H9 (cell line): Measurements from ENCODE around the gene ZC3H8. TPM values are rescaled to one million over a fixed set of nuclear protein-coding genes. Genes with fewer than 3 reads are reported as not detected.

Source experiments
- DNase-seq: peaks from one replicate; pipeline ENCODE4 v3.0.0-alpha.2; 2017
- H2AFZ ChIP-seq: one replicate; pipeline ENCODE4 v1.6.1; 2013; ENCODE audit warnings: mild to moderate bottlenecking, low read length, control low read depth, moderate library complexity
- H2AK5ac ChIP-seq: 2 replicates; pipeline ENCODE4 v1.6.1; 2013; ENCODE audit warnings: low read length, control low read depth, mixed read lengths; ENCODE audit not compliant: insufficient read length
- H2BK120ac ChIP-seq: one replicate; pipeline ENCODE4 v1.6.1; 2013; ENCODE audit warnings: low read depth, mild to moderate bottlenecking, low read length, control low read depth, inconsistent platforms; ENCODE audit not compliant: poor library complexity, severe bottlenecking
- H2BK12ac ChIP-seq: 2 replicates; pipeline ENCODE4 v1.6.1; 2013; ENCODE audit warnings: low read length, control low read depth, mixed read lengths, low read depth; ENCODE audit not compliant: insufficient read length
- H2BK15ac ChIP-seq: 2 replicates; pipeline ENCODE4 v1.6.1; 2013; ENCODE audit warnings: low read depth, low read length, control low read depth
- H2BK20ac ChIP-seq: one replicate; pipeline ENCODE4 v1.6.1; 2013; ENCODE audit warnings: low read depth, mild to moderate bottlenecking, low read length, control low read depth, inconsistent platforms; ENCODE audit not compliant: poor library complexity, severe bottlenecking
- H2BK5ac ChIP-seq: 2 replicates; pipeline ENCODE4 v1.6.1; 2013; ENCODE audit warnings: low read length, control low read depth, mixed read lengths; ENCODE audit not compliant: insufficient read length
- H3K14ac ChIP-seq: 2 replicates; pipeline ENCODE4 v1.6.1; 2013; ENCODE audit warnings: low read length, control low read depth; ENCODE audit not compliant: insufficient read depth
- H3K18ac ChIP-seq: 2 replicates; pipeline ENCODE4 v1.6.1; 2013; ENCODE audit warnings: low read depth, mild to moderate bottlenecking, mixed read lengths, low read length, control low read depth; ENCODE audit not compliant: insufficient read length
- H3K23ac ChIP-seq: 2 replicates; pipeline ENCODE4 v1.6.1; 2013; ENCODE audit warnings: low read length, control low read depth, mixed read lengths, low read depth; ENCODE audit not compliant: insufficient read length
- H3K23me2 ChIP-seq: 2 replicates; pipeline ENCODE4 v1.6.1; 2013; ENCODE audit warnings: low read depth, mild to moderate bottlenecking, mixed read lengths, low read length, control low read depth; ENCODE audit not compliant: insufficient read length, poor library complexity, severe bottlenecking
- H3K27ac ChIP-seq: 2 replicates; pipeline ENCODE4 v1.5.1; 2013; ENCODE audit warnings: low read length, control low read depth, mixed read lengths, low read depth; ENCODE audit not compliant: insufficient read length
- H3K27me3 ChIP-seq: 2 replicates; pipeline ENCODE4 v1.6.1; 2013; ENCODE audit warnings: low read length, control low read depth, inconsistent platforms; ENCODE audit not compliant: insufficient read depth
- H3K4ac ChIP-seq: 2 replicates; pipeline ENCODE4 v1.6.1; 2013; ENCODE audit warnings: low read depth, mild to moderate bottlenecking, control low read depth, inconsistent platforms, low read length, moderate library complexity
- H3K4me1 ChIP-seq: 2 replicates; pipeline ENCODE4 v1.6.1; 2013; ENCODE audit warnings: low read length, control low read depth, inconsistent platforms; ENCODE audit not compliant: insufficient read depth
- H3K4me2 ChIP-seq: 2 replicates; pipeline ENCODE4 v1.6.1; 2013; ENCODE audit warnings: low read length, control low read depth, mixed read lengths; ENCODE audit not compliant: insufficient read length, insufficient read depth
- H3K56ac ChIP-seq: 2 replicates; pipeline ENCODE4 v1.6.1; 2013; ENCODE audit warnings: low read depth, mild to moderate bottlenecking, mixed read lengths, low read length, control low read depth; ENCODE audit not compliant: insufficient read length
- H3K79me1 ChIP-seq: 2 replicates; pipeline ENCODE4 v1.6.1; 2013; ENCODE audit warnings: low read depth, mild to moderate bottlenecking, moderate library complexity, low read length, control low read depth, inconsistent platforms; ENCODE audit not compliant: insufficient read depth, poor library complexity, severe bottlenecking
- H3K79me2 ChIP-seq: 2 replicates; pipeline ENCODE4 v1.6.1; 2013; ENCODE audit warnings: low read length, control low read depth, inconsistent platforms; ENCODE audit not compliant: insufficient read depth
- H3K9ac ChIP-seq: 2 replicates; pipeline ENCODE4 v1.6.1; 2013; ENCODE audit warnings: low read length, control low read depth, mixed read lengths; ENCODE audit not compliant: insufficient read length; ENCODE audit errors: extremely low read depth
- H3K9me3 ChIP-seq: one replicate; pipeline ENCODE4 v1.6.1; 2013; ENCODE audit warnings: low read depth, low read length, inconsistent platforms; ENCODE audit not compliant: control insufficient read depth
- H3T11ph ChIP-seq: one replicate; pipeline ENCODE4 v1.6.1; 2013; ENCODE audit warnings: mild to moderate bottlenecking, low read length, control low read depth, inconsistent platforms
- H4K20me1 ChIP-seq: one replicate; pipeline ENCODE4 v1.6.1; 2013; ENCODE audit not compliant: control insufficient read depth, insufficient read length, insufficient read depth
- H4K5ac ChIP-seq: 2 replicates; pipeline ENCODE4 v1.6.1; 2013; ENCODE audit warnings: low read depth, mild to moderate bottlenecking, mixed read lengths, low read length, control low read depth; ENCODE audit not compliant: insufficient read length
- H4K8ac ChIP-seq: replicated peaks from 2 replicates; pipeline ENCODE4 v1.6.1; 2013; ENCODE audit warnings: low read length, control low read depth, mixed read lengths, low read depth; ENCODE audit not compliant: insufficient read length
- H4K91ac ChIP-seq: 2 replicates; pipeline ENCODE4 v1.6.1; 2013; ENCODE audit warnings: low read depth, mild to moderate bottlenecking, moderate library complexity, mixed read lengths, low read length, control low read depth; ENCODE audit not compliant: insufficient read length
- H3K27ac Mint-ChIP-seq, 3 experiments: 2 replicates in 2 of 3; 3 replicates in 1 of 3; pipeline ENCODE4 v1.8.0; 2020 to 2021; ENCODE audit warnings: mixed read lengths in 3 of 3, mild to moderate bottlenecking in 1 of 3, moderate library complexity in 1 of 3
- H3K27me3 Mint-ChIP-seq: 2 replicates; pipeline ENCODE4 v1.8.0; 2021; ENCODE audit warnings: low read depth, mild to moderate bottlenecking, moderate library complexity, mixed read lengths
- H3K36me3 Mint-ChIP-seq, 3 experiments: 2 replicates in 2 of 3; 3 replicates in 1 of 3; pipeline ENCODE4 v1.8.0; 2020 to 2021; ENCODE audit warnings: low read depth in 3 of 3, mixed read lengths in 3 of 3; ENCODE audit not compliant: insufficient read depth in 1 of 3
- H3K4me1 Mint-ChIP-seq, 2 experiments: 2 replicates each; pipeline ENCODE4 v1.8.0; 2020; ENCODE audit warnings: mixed read lengths in 2 of 2
- H3K4me3 Mint-ChIP-seq, 2 experiments: 2 replicates in 1 of 2; 3 replicates in 1 of 2; pipeline ENCODE4 v1.8.0; 2020 to 2021; ENCODE audit warnings: mild to moderate bottlenecking in 2 of 2, mixed read lengths in 2 of 2, moderate library complexity in 1 of 2
- H3K9me3 Mint-ChIP-seq, 2 experiments: 2 replicates in 1 of 2; 3 replicates in 1 of 2; pipeline ENCODE4 v1.8.0; 2020; ENCODE audit warnings: mild to moderate bottlenecking in 2 of 2, mixed read lengths in 2 of 2, moderate library complexity in 1 of 2
- CTCF ChIP-seq: fragments of 200-600 bp; sonication (generic); conservative IDR thresholded peaks from 3 replicates; pipeline ENCODE4 v1.8.0; 2021; ENCODE audit warnings: antibody characterized with exemption, mild to moderate bottlenecking
- WGBS: extraction: QIAGEN DNeasy Blood & Tissue Kit; methylation state at CpG from one replicate; pipeline ENCODE4 v1.1.7; 2013; ENCODE audit warnings: missing lambda C conversion rate, low lambda C conversion rate, mixed read lengths; ENCODE audit not compliant: insufficient read length; ENCODE audit errors: extremely low coverage; 5-methylcytosine and 5-hydroxymethylcytosine counted together
- total RNA-seq: library from RNA; stranded (reverse); gene quantifications from 2 replicates; pipeline ENCODE4 v1.2.1, GENCODE V29; 2021

The ZC3H8 gene
- total RNA-seq, 1 experiment from 2014 or later: 6.9 TPM

GRCh38 chr2:112199188-112199587 lies 55.7 kb downstream of the ZC3H8 start:
- Histone ChIP-seq H3K9me3 (no peaks in the 10 kb centered on the region), H3K27me3 (no peaks in the 10 kb centered on the region), H3T11ph (no peak overlapping the region), H2BK20ac (no peak overlapping the region), H3K18ac (no peak overlapping the region), H4K20me1 (no peaks in the 10 kb centered on the region), H4K8ac (no peak overlapping the region), H2AFZ (no peak overlapping the region), H3K14ac (no peak overlapping the region), H3K79me2 (no peaks in the 10 kb centered on the region), H2BK5ac (no peak overlapping the region), H4K91ac (no peak overlapping the region), H3K4me2 (no peak overlapping the region), H3K79me1 (no peaks in the 10 kb centered on the region), H2BK15ac (no peak overlapping the region), H3K27ac (no peak overlapping the region), H3K4ac (no peak overlapping the region), H2AK5ac (no peak overlapping the region), H4K5ac (no peak overlapping the region), H3K56ac (no peak overlapping the region), H2BK12ac (no peak overlapping the region), H3K4me1 (no peaks in the 10 kb centered on the region), H2BK120ac (no peak overlapping the region), H3K23me2 (no peaks in the 10 kb centered on the region), H3K23ac (no peak overlapping the region), H3K9ac (no peak overlapping the region)
- Mint-ChIP-seq H3K27ac (no peak overlapping the region), H3K27me3 (peaks cover 2% of the 10 kb centered on the region; the same call in 1 of the 2 replicates), H3K4me3 (no peak overlapping the region), H3K4me1 (peaks cover 3 to 6% of the 10 kb centered on the region in 2 experiments; a peak in 2 of 4 replicates), H3K9me3 (peaks cover 12 to 16% of the 10 kb centered on the region in 2 experiments), H3K36me3 (peaks cover 0 to 11% (median 4%) of the 10 kb centered on the region in 3 experiments; a peak in 5 of 7 replicates)
- DNase-seq: no peak
- WGBS: no CpG with 5 or more reads among the region's 3 CpGs
- no peak for TF ChIP-seq CTCF
